ENCODE data around the gene RAP1GAP. TPM values are rescaled to one million over a fixed set of nuclear protein-coding genes. Genes with fewer than 3 reads are reported as not detected.
"Not testable (repeated sequence)": the region's sequence is repeated elsewhere in the genome, so short reads cannot be mapped to it uniquely, and the experiment has no call there.

Gene RAP1GAP
- polyA plus RNA-seq, 5 donors = 21.3 to 57.9 (median 47.0) TPM

- DNase-seq = no peak
These were observed 11.8 kb upstream of the RAP1GAP start for GRCh38 chr1:21680918-21681317.

DNA sequence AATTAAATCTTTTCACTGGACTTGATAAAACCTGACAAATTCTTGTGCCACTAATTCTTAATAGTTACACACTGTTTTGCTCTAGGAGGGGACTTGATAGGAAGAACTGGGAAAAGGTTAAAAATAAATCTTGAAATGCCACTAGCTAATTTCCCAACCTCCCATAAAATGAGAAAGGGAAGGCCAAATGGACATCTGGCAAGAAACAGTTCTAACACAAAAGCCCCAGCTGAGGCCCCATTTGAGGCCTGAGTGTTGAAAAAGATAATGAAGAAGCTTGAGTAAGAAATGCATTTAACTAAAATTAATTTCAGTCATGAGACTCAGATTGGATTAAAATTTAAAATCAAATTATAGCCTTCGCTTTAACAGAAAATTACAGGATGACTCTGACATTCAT, 11.2 kb upstream of the RAP1GAP start:
- DNase-seq = no peak

- no peak for DNase-seq
These were observed 8.0 kb upstream of the RAP1GAP start for GRCh38 chr1:21677168-21677567.

DNA sequence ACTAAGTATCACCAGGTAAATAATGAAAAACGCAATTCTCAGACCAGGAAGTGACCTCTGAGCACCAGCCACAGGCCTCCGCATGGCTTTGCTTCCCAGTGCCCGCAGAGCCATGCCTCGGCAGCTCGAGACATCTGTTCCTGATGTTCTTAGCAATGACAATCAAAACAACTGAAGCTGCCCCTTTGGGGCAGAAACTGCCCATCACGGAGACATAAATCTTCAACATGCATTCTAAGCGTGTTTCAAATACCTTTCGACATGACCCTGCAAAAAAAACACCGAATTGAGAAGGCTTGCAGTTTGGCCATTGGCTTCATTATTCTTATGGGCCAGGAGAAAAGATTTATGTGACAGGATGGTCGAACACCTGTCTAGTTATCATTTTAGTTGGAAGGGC, 5.8 kb upstream of the RAP1GAP start:
- no peak for DNase-seq

DNA sequence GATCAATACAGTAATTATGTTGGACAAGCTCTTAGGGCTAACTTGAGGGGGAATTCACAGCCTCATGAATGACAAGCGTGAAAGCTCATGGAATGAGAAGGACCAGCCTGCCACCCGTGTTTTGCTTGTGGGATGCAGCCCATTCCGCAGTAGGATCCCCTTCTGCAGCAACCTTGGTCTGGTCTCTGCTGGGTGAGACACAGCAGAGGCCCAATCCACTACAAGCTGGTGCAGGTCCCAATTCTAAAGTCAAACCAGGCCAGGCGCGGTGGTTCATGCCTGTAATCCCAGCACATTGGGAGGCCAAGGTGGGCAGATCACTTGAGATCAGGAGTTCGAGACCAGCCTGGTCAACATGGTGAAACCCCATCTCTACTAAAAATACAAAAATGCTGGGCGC, 4.7 kb upstream of the RAP1GAP start:
- DNase-seq = not testable (repeated sequence)

- DNase-seq = no peak
These were observed 4.2 kb upstream of the RAP1GAP start for GRCh38 chr1:21673277-21673780.

- DNase-seq = no peak
These were observed 3.5 kb upstream of the RAP1GAP start for GRCh38 chr1:21672478-21673276.

GRCh38 chr1:21671915-21672314, 2.8 kb upstream of the RAP1GAP start:
- no peak for DNase-seq

DNA sequence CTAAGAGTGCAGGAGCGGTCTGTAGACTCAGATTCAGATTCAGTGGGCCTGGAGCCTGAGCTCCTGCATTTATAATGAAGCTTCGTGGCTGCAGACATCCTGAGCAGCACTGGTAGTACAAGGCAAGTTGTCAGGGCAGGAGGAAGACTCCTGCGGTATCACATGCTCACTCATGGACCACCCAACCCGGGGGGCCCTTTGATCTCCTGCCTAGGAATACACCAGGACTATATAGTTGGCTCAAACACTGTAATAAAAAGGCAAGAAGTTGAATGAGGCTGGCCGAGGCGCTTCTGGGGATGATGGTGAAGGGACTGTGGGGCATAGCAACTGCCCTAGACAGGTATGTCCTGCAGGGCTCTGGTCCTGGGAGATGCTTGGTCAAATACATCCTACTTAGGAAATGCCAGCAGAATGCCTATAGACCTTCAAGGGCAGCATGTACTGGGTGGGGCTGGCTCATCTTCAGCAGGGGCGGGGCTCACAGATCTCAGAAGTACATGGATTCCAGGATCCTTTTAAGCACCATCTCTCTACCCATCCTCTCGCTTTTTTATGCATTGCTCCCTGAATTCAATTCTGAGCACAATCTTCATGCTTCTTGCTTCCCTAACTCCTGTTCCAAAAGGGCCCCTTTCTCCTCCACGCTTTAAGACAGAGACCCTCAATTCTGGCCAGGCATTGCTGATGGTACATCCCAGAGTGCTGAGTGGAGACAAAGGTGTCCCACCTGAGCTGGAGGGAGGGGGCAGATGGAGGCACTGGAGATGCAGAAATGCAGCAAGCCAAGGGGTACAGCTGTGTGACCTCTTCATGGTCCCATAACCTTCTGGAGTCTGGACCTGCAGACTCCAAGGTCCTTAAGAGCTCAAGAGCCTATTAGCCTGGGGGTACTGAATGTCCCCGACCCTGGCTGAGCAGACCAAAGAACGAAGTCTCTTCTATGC, 2.1 kb upstream of the RAP1GAP start:
- DNase-seq = no peak

GRCh38 chr1:21670059-21670881, 1.1 kb upstream of the RAP1GAP start:
- no peak for DNase-seq

GRCh38 chr1:21668951-21669257, 253 bp downstream of the RAP1GAP start:
- no peak for DNase-seq

DNA sequence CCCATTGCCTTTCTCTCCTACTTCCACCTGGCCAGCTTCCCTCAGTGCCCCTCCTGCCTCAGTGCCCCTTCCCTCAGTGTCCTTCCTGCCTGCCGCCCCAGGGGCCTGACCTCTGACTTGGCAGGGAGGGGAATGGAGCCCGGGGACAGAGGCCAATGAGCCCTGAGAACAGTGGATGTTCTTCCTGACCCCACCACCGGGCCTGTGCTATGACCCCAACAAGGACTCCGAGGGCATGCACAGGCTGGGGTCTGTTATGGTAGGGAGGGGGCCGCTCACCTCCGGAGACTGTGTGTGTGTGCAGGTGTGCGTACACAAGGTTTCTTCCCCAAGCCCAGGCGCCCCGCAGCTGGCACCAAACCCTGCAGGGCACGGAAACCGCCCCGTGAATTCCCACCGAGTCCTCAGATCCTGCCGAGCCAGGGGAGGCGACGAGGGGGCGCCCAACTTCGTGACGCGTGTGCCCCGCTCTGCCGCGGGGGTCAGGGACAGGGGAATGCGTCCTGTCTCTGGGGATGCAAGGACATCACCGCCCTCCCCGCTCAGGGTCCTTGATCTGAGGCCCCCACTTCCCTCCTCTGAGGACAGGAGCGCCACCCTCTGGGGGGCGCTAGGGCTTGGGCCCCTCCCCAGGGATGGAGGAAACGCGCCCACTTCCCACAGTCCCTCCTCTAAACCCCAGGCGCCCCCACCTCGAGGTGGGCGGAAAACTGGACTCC, 766 bp downstream of the RAP1GAP start:
- no peak for DNase-seq

DNA sequence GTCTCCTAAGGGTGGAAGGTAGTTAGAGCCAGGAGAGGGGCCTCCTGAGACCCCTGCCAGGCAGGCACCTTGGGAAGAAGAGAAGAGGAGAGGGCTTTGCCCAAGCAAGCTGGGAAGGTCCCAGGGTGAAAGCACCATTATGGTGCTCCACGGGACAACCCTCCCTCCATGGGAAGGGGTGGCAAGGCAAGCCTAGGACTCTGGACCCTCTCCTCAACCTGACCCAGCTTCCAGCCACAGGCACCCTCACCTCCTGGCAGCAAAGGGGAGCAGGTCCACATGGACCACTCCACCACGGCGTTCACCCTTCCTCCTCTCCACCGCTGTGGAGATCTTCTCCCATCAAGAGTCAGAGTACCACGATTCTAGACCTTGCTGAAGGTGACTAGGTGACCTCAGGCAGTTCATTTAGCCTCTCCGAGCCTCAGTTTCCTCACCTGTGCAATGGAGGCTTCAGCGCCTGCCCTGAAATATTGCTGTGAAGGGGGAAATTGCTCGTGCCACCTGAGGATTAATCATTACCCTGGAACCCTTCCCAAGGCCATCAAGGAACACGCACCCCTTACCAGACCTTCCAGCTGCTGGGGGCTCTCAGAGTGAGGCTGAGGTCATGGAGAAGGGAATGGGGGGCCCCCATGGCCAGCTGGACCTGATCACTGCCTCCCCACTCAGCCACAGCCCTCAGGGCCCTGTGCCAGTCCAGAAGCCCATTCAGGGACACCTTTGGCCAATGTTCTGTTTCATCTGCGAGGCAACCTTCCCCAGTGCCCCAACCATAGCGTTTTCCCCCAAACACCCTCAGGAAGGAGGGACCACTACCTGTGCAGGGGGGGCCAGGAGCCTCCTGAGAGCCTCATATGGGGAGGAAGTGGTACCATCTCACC, 1.6 kb downstream of the RAP1GAP start:
- no peak for DNase-seq

DNA sequence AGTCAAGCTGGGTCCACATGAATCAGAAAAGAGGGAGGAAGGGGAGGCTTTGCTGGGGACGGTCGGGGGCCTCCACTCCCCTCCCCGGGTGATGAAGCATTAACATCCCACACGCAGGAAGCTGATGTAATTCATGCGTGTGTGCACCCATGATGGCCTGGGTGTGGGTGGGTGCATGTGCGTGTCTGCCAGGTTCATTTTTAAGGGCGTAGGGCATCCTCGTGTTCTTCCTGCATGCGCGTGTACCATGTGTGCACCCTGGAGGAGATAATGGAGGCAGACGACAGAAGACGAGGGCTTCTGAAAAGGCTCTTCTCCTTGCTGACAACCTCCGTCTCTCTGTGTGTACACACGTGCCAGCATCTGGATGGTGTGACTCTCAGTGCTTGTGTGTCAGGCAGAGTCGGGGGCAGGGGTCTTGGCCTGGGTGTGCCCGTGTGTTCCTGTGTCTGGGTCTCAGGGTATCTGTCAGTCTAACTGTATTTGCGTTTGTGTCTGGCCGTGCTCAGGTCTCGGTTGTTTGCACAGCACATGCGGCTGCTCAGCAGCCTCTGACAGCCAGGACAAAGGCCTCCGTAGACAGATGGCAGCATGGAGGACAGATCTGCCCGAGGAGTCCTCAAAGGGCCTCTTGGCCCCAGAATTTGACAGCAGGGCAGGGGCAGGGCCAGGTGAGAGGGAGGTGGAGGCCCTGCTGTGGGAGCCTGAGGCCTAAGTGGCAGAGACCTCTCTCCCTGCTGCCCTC, 2.4 kb downstream of the RAP1GAP start:
- DNase-seq = no peak

DNA sequence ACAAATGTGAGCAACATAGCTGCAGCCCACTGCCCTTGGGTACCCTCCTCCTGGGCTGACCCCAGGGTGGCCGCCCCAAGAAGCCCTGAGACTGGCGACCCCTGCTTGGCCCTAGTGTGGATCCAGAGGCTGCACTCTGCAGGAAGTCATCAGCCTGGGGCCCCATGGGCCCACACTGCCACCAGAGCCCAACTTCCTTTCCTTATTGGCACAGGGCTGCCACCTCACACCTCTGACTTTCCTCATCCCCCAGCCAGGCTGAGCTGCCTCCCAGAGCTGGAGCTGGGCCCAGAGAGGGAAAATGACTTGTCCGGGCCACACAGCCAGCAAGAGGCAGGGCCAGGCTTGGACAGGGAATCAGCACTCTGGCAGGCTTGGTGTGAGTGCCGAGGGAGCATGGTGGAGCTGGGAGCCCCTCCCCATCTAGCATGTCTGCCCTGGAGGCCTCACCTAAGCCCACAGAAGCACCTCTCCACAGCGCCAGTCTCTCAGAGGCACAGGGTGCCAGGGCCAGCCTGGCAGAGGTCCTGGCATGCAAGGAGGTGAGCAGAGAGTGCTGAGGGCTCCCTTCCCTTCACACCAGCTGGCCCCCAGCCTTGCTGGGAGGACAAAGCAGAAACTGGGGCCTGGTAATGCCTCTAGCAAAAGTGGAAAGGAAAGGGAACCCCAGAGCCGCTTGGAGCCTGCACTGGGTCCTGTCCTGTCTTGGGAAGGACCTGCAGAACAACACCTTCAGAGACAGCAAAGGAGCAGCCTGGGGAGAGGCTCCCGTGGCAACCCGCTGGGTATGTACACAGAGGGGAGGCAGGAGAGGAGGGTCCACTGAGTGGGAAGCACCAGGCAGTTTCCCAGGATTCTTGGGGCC, 3.2 kb downstream of the RAP1GAP start:
- no peak for DNase-seq

DNA sequence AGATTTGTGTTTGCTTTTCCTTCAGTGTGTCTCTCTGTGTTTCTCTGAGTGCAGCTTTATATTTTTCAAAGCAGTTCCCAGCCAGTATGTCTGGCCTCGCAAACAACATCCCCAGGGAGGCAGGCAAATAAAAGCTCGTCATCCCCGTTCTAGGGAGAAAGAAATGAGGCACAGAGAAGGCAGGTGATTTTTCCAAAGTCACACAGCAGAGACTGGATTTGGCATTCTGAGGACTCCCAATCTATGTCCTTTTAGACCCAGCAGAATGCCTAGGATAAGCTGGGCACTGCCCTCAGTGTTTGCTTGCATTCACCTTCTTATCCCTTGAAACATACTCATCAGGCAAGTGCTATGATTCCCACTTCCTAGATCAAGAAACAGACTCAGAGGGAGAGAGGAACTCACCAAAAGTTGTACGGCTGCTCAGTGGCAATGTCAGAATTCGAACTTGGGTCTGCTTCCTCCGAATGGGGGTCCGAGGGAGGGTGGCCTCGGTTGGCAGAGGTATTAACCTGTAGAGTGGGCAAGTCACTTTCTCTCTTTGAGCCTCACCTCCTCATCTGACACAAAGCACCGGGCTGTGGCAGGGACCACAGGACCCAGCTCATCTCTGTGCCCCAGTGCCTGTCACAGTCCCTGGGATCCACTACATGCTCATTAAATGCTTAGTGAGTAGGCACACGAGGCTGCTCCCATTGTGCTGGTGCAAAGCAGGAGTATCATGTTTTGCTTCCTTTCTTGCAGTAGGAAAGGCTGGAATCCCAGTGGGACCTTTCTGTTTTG, 4.2 kb downstream of the RAP1GAP start:
- DNase-seq = no peak

GRCh38 chr1:21663951-21664805, 5.0 kb downstream of the RAP1GAP start:
- no peak for DNase-seq
